Rectal smooth muscle tissue (tissue), 1 donor: ENCODE results near the gene CRTAP.
"Not testable (repeated sequence)": the region's sequence is repeated elsewhere in the genome, so short reads cannot be mapped to it uniquely, and the experiment has no call there.

Source experiments
- H3K27ac ChIP-seq: one replicate; pipeline ENCODE4 v1.7.0; 2013; ENCODE audit warnings: low read depth, low read length, inconsistent platforms
- H3K27me3 ChIP-seq: one replicate; pipeline ENCODE4 v1.7.0; 2013; ENCODE audit warnings: low read length; ENCODE audit not compliant: control insufficient read depth, insufficient read depth
- H3K36me3 ChIP-seq: one replicate; pipeline ENCODE4 v1.7.0; 2013; ENCODE audit warnings: low read length; ENCODE audit not compliant: control insufficient read depth, insufficient read depth
- H3K4me1 ChIP-seq: one replicate; pipeline ENCODE4 v1.7.0; 2013; ENCODE audit warnings: low read length; ENCODE audit not compliant: control insufficient read depth, insufficient read depth
- H3K4me3 ChIP-seq: one replicate; pipeline ENCODE4 v1.7.0; 2013; ENCODE audit warnings: low read length
- H3K9ac ChIP-seq: one replicate; pipeline ENCODE4 v1.7.0; 2013; ENCODE audit warnings: low read length

Gene CRTAP

DNA sequence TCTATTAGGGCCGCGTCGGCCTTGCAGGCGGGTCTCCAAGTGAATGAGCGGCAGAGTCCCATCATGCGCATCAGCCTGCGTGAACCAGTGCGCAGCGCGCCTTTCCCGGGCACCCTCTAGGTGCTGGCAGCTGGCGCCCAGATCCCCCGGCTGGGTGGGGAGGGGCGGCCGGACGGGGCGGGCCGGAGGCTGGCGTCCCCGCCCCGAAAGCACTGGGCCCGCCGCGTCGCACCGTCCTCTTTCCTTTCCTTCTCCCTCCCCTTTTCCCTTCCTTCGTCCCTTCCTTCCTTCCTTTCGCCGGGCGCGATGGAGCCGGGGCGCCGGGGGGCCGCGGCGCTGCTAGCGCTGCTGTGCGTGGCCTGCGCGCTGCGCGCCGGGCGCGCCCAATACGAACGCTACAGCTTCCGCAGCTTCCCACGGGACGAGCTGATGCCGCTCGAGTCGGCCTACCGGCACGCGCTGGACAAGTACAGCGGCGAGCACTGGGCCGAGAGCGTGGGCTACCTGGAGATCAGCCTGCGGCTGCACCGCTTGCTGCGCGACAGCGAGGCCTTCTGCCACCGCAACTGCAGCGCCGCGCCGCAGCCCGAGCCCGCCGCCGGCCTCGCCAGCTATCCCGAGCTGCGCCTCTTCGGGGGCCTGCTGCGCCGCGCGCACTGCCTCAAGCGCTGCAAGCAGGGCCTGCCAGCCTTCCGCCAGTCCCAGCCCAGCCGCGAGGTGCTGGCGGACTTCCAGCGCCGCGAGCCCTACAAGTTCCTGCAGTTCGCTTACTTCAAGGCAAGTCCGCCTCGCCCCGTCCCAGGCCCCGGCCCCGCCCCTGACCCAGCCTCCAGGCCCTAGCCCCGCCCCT lies at the start of gene CRTAP:
TSS of gene CRTAP (plus strand) at position 243 of the 850 bp plus-strand sequence. CDS start at position 307, 64 bp downstream.
- Histone ChIP-seq H3K27ac (peak within 1 kb of the TSS; percentile 98), H3K27me3 (no peaks in the 10 kb centered on the region), H3K9ac (peak within 1 kb of the TSS; percentile 90), H3K36me3 (no peaks in the 10 kb centered on the region), H3K4me3 (peak within 1 kb of the TSS; percentile 98), H3K4me1 (peaks cover 3% of the 10 kb centered on the region)

DNA sequence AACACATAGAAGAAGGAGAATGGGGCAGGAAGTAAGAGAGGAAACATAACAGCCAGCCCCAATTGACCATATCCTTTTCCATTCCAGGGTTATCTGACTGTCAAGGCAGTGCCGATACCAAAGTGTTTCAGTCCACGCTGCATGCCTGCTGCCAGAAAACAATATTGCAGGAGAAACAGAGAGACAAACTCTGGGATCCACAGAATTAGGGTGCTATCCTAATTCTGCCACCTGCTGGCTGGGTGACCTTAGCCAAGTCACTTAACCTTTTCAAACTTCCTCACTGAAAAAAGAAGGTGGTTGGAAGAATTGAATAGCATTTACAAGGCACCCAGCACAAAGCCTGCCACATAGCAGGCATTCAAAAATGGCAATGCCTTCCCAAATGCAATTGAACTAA lies 48.9 kb upstream of the CRTAP start:
- H3K4me1 ChIP-seq: no peaks in the 10 kb centered on the region
- H3K9ac ChIP-seq: no peak overlapping the region
- no peaks in the 10 kb centered on the region for H3K27me3 ChIP-seq
- no peak overlapping the region for H3K4me3 ChIP-seq
- no peak overlapping the region for H3K27ac ChIP-seq
- peaks cover 12% of the 10 kb centered on the region for H3K36me3 ChIP-seq

DNA sequence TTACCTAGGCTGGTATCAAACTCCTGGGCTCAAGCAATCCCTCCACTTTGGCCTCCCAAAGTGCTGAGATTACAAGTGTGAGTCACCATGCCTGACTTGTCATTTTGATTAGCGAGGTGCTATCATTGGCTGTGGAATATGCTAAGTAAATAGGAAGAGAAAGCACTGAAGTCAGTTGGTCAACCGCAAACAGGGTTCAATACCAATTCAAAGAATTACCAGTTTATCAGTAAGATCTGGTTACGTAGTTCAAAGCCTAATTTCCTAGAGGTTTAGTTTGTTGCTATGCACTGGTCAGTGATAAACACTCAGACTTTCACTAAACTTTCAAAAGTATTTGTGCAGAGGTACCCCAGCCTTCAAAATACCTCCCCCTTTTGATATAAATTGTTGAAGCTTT lies 46.3 kb upstream of the CRTAP start:
- no peak overlapping the region for H3K9ac ChIP-seq
- no peaks in the 10 kb centered on the region for H3K27me3 ChIP-seq
- H3K36me3 ChIP-seq: peaks cover 15% of the 10 kb centered on the region
- H3K4me3 ChIP-seq: no peak overlapping the region
- no peak overlapping the region for H3K27ac ChIP-seq
- H3K4me1 ChIP-seq: no peaks in the 10 kb centered on the region

DNA sequence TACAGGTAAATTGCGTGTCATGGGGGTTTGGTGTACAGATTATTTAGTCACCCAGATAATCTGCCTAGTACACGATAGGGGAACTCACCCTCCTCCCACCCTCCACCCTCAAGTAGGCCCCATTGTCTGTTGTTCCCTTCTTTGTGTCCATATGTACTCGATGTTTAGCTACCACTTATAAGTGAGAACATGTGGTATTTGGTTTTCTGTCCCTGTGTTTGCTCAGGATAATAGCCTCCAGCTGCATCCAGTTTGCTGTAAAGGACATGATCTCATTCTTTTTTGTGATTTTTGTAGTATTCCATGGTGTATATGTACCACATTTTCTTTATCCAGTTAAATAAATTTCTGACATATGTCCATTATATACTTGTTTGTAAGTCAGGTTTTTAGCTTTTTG lies 44.0 kb upstream of the CRTAP start:
- H3K9ac ChIP-seq, H3K4me1 ChIP-seq, H3K27ac ChIP-seq, H3K36me3 ChIP-seq, H3K4me3 ChIP-seq, H3K27me3 ChIP-seq: not testable (repeated sequence)

DNA sequence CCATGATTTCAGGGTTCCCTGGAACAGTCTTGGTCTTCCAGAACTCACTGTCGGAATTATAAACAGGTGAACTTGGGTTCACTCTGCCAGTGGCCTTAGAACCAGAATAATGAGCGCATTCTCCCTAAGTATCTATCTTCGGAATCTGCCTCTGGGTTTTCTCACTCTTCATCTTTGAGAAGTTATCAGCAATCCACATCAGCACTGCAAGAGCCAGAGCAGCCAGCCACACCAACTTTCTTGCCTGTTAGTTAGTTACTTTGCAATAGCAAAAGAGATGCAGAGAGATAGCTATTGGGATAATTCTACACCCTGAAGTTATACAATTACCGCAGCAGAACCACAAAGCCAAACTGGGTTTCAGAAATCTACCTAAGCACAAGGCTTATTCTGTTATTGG lies 42.6 kb upstream of the CRTAP start:
- Histone ChIP-seq H3K27ac (no peak overlapping the region), H3K36me3 (peaks cover 3% of the 10 kb centered on the region), H3K9ac (no peak overlapping the region), H3K27me3 (no peaks in the 10 kb centered on the region), H3K4me3 (no peak overlapping the region), H3K4me1 (no peaks in the 10 kb centered on the region)

DNA sequence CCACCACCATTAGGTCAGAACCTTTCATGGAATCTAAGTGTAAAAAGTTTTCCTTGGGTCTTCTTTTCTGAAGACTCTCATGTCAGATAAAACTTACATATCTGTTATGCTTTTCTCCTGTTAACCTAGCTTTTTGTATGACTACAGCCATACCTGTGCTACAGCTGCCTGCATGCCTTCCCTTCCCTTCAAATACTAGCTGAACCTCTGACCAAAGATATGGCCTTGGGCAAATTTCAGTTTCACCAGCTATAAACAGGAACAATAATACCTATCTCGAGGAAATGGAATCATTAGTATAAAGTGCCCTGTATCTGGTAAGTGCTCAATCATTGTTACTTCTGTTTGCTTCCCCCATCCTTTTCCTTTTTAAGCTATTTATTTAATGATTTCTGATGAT lies 41.9 kb upstream of the CRTAP start:
- Histone ChIP-seq H3K27me3 (no peaks in the 10 kb centered on the region), H3K4me1 (no peaks in the 10 kb centered on the region), H3K9ac (no peak overlapping the region), H3K27ac (no peak overlapping the region), H3K4me3 (no peak overlapping the region), H3K36me3 (peaks cover 3% of the 10 kb centered on the region)

DNA sequence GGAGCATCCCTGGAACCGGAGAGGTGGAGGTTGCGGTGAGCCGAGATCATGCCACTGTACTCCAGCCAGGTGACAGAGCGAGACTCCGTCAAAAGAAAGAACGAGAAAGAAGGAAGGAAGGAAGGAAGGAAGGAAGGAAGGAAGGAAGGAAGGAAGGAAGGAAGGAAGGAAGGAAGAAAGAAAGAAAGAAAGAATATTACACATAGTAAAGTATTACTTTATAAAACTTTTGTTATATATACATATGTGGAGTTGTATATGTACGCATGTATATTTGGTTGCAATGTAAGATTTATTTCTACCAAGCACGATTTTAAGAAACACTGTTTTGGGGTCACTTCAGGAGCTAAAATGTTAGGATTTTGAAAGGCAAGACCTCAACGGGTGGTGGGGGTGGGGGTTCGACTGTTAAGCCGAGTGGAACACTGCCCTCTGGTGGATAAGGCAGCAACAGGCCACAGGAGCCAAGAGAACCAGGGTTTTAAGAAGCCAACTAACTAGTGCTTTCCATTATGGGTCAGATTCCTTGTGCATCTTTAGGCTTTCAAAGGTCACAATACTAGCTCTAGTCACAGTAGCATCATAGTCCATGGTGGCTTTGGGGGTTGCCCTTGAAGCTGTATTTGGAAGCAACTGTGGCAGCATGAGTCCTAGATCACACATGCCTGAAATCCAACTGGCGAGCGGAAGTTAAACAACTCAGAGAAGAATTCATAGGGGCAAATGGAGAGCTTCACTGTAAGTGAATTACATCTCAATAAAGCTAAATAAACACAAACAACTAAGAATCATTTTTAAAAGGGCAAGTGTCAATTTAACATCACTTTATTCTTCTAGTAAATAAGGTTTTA lies 39.4 kb upstream of the CRTAP start:
- Histone ChIP-seq H3K27ac (no peak overlapping the region), H3K4me3 (no peak overlapping the region), H3K27me3 (no peaks in the 10 kb centered on the region), H3K4me1 (no peaks in the 10 kb centered on the region), H3K36me3 (peaks cover 3% of the 10 kb centered on the region), H3K9ac (no peak overlapping the region)

DNA sequence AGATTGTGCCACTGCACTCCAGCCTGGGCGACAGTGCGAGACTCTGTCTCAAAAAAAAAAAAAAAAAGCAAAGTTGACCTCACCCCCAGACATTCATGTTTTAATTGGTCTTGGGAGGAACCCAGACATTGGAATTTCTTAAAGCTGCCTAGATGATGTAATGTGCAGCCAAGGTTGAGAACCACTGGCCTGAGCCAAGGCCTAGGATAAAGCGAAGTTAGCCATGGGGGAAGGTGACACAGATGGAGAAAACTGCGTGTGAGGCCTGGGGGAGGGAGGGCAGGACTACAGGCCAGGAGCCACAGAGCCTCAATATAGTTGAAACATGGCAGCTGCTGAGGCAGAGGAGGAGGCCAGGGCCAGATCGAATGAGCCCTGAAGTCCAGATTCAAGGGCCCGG lies 37.8 kb upstream of the CRTAP start:
- Histone ChIP-seq H3K9ac (no peak overlapping the region), H3K27ac (no peak overlapping the region)

DNA sequence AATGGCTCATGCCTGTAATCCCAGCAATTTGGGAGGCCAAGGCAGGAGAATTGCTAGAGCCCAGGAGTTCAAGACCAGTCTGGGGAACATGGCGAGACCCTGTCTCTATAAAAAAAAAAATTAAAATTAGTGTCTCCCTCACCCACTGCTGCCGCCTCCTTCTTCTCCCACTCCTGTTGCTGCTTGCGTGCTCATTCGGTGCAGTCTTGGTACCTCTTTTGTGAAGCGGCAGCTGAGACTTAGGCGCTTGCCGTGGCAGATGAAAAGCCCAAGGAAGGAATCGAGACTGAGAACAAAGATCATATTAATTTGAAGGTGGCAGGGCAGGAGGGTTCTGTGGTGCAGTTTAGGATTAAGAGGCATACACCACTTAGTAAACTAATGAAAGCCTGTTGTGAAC lies 36.9 kb upstream of the CRTAP start:
- Histone ChIP-seq H3K27ac (no peak overlapping the region), H3K4me3 (no peak overlapping the region), H3K9ac (no peak overlapping the region), H3K27me3 (no peaks in the 10 kb centered on the region), H3K36me3 (no peaks in the 10 kb centered on the region), H3K4me1 (no peaks in the 10 kb centered on the region)

More for the DNA sequence above, 37.8 kb upstream of the CRTAP start:
- Histone ChIP-seq H3K4me1 (no peaks in the 10 kb centered on the region), H3K27me3 (no peaks in the 10 kb centered on the region), H3K36me3 (peaks cover 3% of the 10 kb centered on the region), H3K4me3 (no peak overlapping the region)

DNA sequence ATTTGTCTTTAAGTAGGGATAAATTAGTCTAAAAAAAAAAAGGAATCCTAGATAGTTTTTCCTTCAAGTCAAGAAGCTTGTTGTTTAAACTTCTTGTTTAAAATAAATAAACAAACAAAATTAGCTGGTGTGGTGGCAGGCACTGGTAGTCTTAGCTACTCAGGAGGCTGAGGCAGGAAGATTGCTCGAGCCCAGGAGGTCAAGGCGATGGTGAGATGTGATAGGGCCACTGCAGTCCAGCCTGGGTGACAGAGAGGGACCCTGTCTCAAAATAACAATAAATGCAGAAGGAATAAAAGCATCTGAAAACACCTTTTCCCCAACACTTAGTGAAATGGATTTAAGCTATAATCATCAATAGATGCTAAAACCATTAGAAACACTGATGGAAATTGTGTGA lies 35.8 kb upstream of the CRTAP start:
- no peaks in the 10 kb centered on the region for H3K4me1 ChIP-seq
- H3K27ac ChIP-seq: no peak overlapping the region
- H3K4me3 ChIP-seq: no peak overlapping the region
- no peaks in the 10 kb centered on the region for H3K27me3 ChIP-seq
- H3K9ac ChIP-seq: no peak overlapping the region
- H3K36me3 ChIP-seq: no peaks in the 10 kb centered on the region

DNA sequence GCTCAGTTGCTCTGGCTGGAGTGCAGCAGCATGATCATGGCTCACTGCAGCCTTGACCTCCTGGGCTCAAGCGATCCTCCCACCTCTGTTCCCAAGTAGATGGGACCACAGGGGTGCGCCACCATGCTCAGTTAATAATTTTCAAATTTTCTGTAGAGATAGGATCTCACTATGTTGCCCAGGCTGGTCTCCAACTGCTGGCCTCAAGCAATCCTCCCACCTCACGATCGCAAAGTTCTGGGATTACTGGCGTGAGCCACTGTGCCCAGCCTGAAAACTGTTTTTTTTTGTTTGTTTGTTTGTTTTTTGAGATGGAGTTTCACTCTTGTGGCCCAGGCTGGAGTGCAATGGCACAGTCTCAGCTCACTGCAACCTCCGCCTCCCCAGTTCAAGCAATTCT lies 34.0 kb upstream of the CRTAP start:
- not testable (repeated sequence) for H3K4me3 ChIP-seq, H3K27me3 ChIP-seq, H3K4me1 ChIP-seq

DNA sequence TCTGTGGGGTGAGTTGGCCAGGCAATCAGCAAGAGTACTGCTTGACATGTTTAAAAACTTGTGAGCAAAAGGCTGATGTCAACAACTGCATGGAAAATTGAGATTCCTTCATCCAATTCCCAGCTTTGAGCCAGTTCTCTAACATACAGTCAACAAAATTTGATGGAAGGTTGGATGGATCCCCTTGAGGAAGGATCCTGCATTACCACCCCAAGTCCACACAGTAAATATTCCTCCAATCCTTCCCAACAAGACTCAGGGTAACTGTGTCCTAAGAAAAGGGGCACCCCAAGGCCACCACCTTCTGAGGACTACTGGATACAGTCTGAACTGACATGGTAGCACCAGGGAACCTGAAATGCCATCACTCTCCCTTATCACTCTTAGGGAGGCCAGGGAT lies 32.0 kb upstream of the CRTAP start:
- no peaks in the 10 kb centered on the region for H3K27me3 ChIP-seq
- H3K4me1 ChIP-seq: no peaks in the 10 kb centered on the region
- H3K27ac ChIP-seq: no peak overlapping the region
- no peak overlapping the region for H3K4me3 ChIP-seq
- H3K9ac ChIP-seq: no peak overlapping the region
- H3K36me3 ChIP-seq: no peaks in the 10 kb centered on the region

More for the DNA sequence above, 34.0 kb upstream of the CRTAP start:
- not testable (repeated sequence) for H3K9ac ChIP-seq, H3K27ac ChIP-seq, H3K36me3 ChIP-seq
